Measurements from ENCODE around the gene CRELD2.

Gene CRELD2

GRCh38 chr22:49913446-49913845 is 5.0 kb upstream of the CRELD2 start:
- TF ChIP-seq SIN3A (IDR thresholded peaks at IDR 0.05; ENCODE audit: borderline replicate concordance, insufficient read depth, low read length) (no peak), TAF1 (IDR thresholded peaks at IDR 0.05; ENCODE audit: borderline replicate concordance, insufficient read depth, low read length) (no peak)

GRCh38 chr22:49914256-49914655 is 4.2 kb upstream of the CRELD2 start:
- no peak for TF ChIP-seq TAF1 (IDR thresholded peaks at IDR 0.05; ENCODE audit: borderline replicate concordance, insufficient read depth, low read length)
- no peak for TF ChIP-seq SIN3A (IDR thresholded peaks at IDR 0.05; ENCODE audit: borderline replicate concordance, insufficient read depth, low read length)

- no peak for TF ChIP-seq TAF1 (IDR thresholded peaks at IDR 0.05; ENCODE audit: borderline replicate concordance, insufficient read depth, low read length)
- no peak for TF ChIP-seq SIN3A (IDR thresholded peaks at IDR 0.05; ENCODE audit: borderline replicate concordance, insufficient read depth, low read length)
- TF ChIP-seq POLR2AphosphoS5 (IDR thresholded peaks at IDR 0.05; ENCODE audit: low read depth, low read length) = no peak
- peak; percentile 81 to 92 for TF ChIP-seq REST (IDR thresholded peaks at IDR 0.05; ENCODE audit: insufficient read depth in 1 of 2, low read depth in 2 of 2, low read length in 2 of 2)
- TF ChIP-seq FOXP2 (optimal IDR thresholded peaks at IDR 0.05; ENCODE audit: borderline replicate concordance, extremely low read depth, extremely low read length, insufficient read depth) = no peak
Observed at GRCh38 chr22:49915610-49916009, 2.8 kb upstream of the CRELD2 start.

- TF ChIP-seq TAF1 (IDR thresholded peaks at IDR 0.05; ENCODE audit: borderline replicate concordance, insufficient read depth, low read length) = no peak
- TF ChIP-seq FOXP2 (optimal IDR thresholded peaks at IDR 0.05; ENCODE audit: borderline replicate concordance, extremely low read depth, extremely low read length, insufficient read depth) = no peak
- no peak for TF ChIP-seq POLR2AphosphoS5 (IDR thresholded peaks at IDR 0.05; ENCODE audit: low read depth, low read length)
- TF ChIP-seq SIN3A (IDR thresholded peaks at IDR 0.05; ENCODE audit: borderline replicate concordance, insufficient read depth, low read length) = no peak
- no peak for TF ChIP-seq REST (IDR thresholded peaks at IDR 0.05; ENCODE audit: insufficient read depth in 1 of 2, low read depth in 2 of 2, low read length in 2 of 2)
Observed at GRCh38 chr22:49916831-49917230, 1.6 kb upstream of the CRELD2 start.

- TF ChIP-seq POLR2AphosphoS5 (IDR thresholded peaks at IDR 0.05; ENCODE audit: low read depth, low read length) (no peak), REST (IDR thresholded peaks at IDR 0.05; ENCODE audit: insufficient read depth in 1 of 2, low read depth in 2 of 2, low read length in 2 of 2) (no peak), SIN3A (IDR thresholded peaks at IDR 0.05; ENCODE audit: borderline replicate concordance, insufficient read depth, low read length) (no peak), FOXP2 (optimal IDR thresholded peaks at IDR 0.05; ENCODE audit: borderline replicate concordance, extremely low read depth, extremely low read length, insufficient read depth) (no peak), TAF1 (IDR thresholded peaks at IDR 0.05; ENCODE audit: borderline replicate concordance, insufficient read depth, low read length) (no peak)
Observed at GRCh38 chr22:49918911-49919881, 762 bp downstream of the CRELD2 start.

- TF ChIP-seq TAF1 (IDR thresholded peaks at IDR 0.05; ENCODE audit: borderline replicate concordance, insufficient read depth, low read length) (no peak), SIN3A (IDR thresholded peaks at IDR 0.05; ENCODE audit: borderline replicate concordance, insufficient read depth, low read length) (no peak), FOXP2 (optimal IDR thresholded peaks at IDR 0.05; ENCODE audit: borderline replicate concordance, extremely low read depth, extremely low read length, insufficient read depth) (no peak), REST (IDR thresholded peaks at IDR 0.05; ENCODE audit: insufficient read depth in 1 of 2, low read depth in 2 of 2, low read length in 2 of 2) (no peak), POLR2AphosphoS5 (IDR thresholded peaks at IDR 0.05; ENCODE audit: low read depth, low read length) (no peak)
Observed at GRCh38 chr22:49920859-49921258, 2.4 kb downstream of the CRELD2 start.

Data from PFSK-1 (cell line).